ENCODE data around the gene MYL1.

DNA sequence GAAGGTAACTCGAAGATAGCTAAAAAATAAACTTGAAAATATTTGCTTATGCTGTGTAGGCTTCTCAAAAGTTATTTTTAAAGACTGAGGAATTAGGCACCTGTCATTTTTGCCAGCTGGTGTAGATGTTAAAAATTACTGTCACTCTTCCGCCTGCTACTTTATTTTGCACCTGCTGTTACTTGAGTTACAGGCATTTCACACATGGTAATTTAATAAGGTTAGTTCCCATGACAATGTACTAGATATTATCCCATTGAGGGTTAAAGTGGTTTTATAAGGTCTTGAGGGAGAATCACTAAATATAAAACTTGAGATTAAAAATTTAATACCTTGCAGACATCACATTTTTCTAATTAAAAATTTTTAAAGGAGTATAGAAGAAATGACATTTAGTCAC, 26.6 kb downstream of the MYL1 start:
- TF ChIP-seq CTCF (IDR thresholded peaks at IDR 0.05), result no peak
- TF ChIP-seq POLR2A (IDR thresholded peaks at IDR 0.05), result no peak
- TF ChIP-seq POLR2AphosphoS5 (IDR thresholded peaks at IDR 0.05), result no peak

Measured in stomach (tissue), 4 donors.